PFSK-1 (cell line): ENCODE data around the gene METAP1.

Experiments used
- FOXP2 ChIP-seq: optimal IDR thresholded peaks from 2 replicates; pipeline ENCODE3; 2011; ENCODE audit warnings: borderline replicate concordance, control low read depth, inconsistent platforms; ENCODE audit not compliant: insufficient read depth; ENCODE audit errors: extremely low read length, extremely low read depth
- POLR2AphosphoS5 ChIP-seq: IDR thresholded peaks from 2 replicates; pipeline ENCODE4 v1.6.1; 2012; ENCODE audit warnings: low read depth, mild to moderate bottlenecking, control low read depth, low read length, moderate library complexity
- REST ChIP-seq, 2 experiments: IDR thresholded peaks; 2 replicates each; pipeline versions ENCODE4 v1.6.1 to v1.8.0; 2011 to 2012; ENCODE audit warnings: low read depth in 2 of 2, low read length in 2 of 2, control low read depth in 1 of 2, inconsistent platforms in 1 of 2, mild to moderate bottlenecking in 1 of 2, moderate library complexity in 1 of 2; ENCODE audit not compliant: insufficient read depth in 1 of 2
- SIN3A ChIP-seq: IDR thresholded peaks from 2 replicates; pipeline ENCODE4 v1.6.1; 2012; ENCODE audit warnings: mild to moderate bottlenecking, low read length, moderate library complexity, borderline replicate concordance; ENCODE audit not compliant: insufficient read depth
- TAF1 ChIP-seq: IDR thresholded peaks from 2 replicates; pipeline ENCODE4 v1.6.1; 2012; ENCODE audit warnings: low read length, control low read depth, borderline replicate concordance; ENCODE audit not compliant: insufficient read depth

METAP1 gene

GRCh38 chr4:99011910-99012309, 16.4 kb downstream of the METAP1 start:
- TF ChIP-seq FOXP2: no peak

- TF ChIP-seq POLR2AphosphoS5 (no peak), FOXP2 (no peak), SIN3A (no peak), REST (IDR thresholded peaks at IDR 0.05; ENCODE audit: insufficient read depth in 1 of 2, low read depth in 2 of 2, low read length in 2 of 2) (no peak), TAF1 (no peak)
Observed at GRCh38 chr4:99013402-99013843, 17.9 kb downstream of the METAP1 start.

- TF ChIP-seq TAF1 (no peak), POLR2AphosphoS5 (no peak), FOXP2 (no peak), SIN3A (no peak), REST (IDR thresholded peaks at IDR 0.05; ENCODE audit: insufficient read depth in 1 of 2, low read depth in 2 of 2, low read length in 2 of 2) (no peak)
Observed at GRCh38 chr4:99013884-99014523, 18.5 kb downstream of the METAP1 start.

- TF ChIP-seq REST (IDR thresholded peaks at IDR 0.05; ENCODE audit: insufficient read depth in 1 of 2, low read depth in 2 of 2, low read length in 2 of 2) (no peak), TAF1 (no peak), POLR2AphosphoS5 (no peak), SIN3A (no peak), FOXP2 (no peak)
Observed at GRCh38 chr4:99021386-99021785, 25.9 kb downstream of the METAP1 start.

GRCh38 chr4:99022566-99022965, 27.0 kb downstream of the METAP1 start:
- TF ChIP-seq TAF1 (no peak), REST (IDR thresholded peaks at IDR 0.05; ENCODE audit: insufficient read depth in 1 of 2, low read depth in 2 of 2, low read length in 2 of 2) (no peak), POLR2AphosphoS5 (no peak), SIN3A (no peak), FOXP2 (no peak)
